KMS-11 (cell line): ENCODE measurements around the gene TMEM245.
A peak's percentile ranks its signal among the peaks of the same experiment; 100 is the strongest.

Experiments
- H2AFZ ChIP-seq: fragments of 200-600 bp; sonication (generic); 2 replicates; pipeline ENCODE4 v1.6.1; 2016; ENCODE audit warnings: antibody characterized with exemption, mixed run types, low read depth
- H3K27ac ChIP-seq: fragments of 200-600 bp; sonication (generic); 2 replicates; pipeline ENCODE4 v1.6.1; 2016; ENCODE audit warnings: mild to moderate bottlenecking, mixed run types
- H3K27me3 ChIP-seq: fragments of 200-600 bp; sonication (generic); 2 replicates; pipeline ENCODE4 v1.6.1; 2017; ENCODE audit warnings: mild to moderate bottlenecking, low read depth, mixed run types, moderate library complexity; ENCODE audit not compliant: insufficient read depth
- H3K36me3 ChIP-seq: fragments of 200-600 bp; sonication (generic); 2 replicates; pipeline ENCODE4 v1.6.1; 2017; ENCODE audit warnings: mild to moderate bottlenecking, mixed run types; ENCODE audit not compliant: insufficient read depth
- H3K4me1 ChIP-seq: fragments of 200-600 bp; sonication (generic); 2 replicates; pipeline ENCODE4 v1.6.1; 2016; ENCODE audit warnings: mild to moderate bottlenecking, low read depth, mixed run types; ENCODE audit not compliant: poor library complexity, severe bottlenecking
- H3K4me2 ChIP-seq: fragments of 200-600 bp; sonication (generic); 2 replicates; pipeline ENCODE4 v1.7.0; 2016; ENCODE audit warnings: mild to moderate bottlenecking, mixed run types
- H3K4me3 ChIP-seq: fragments of 200-600 bp; sonication (generic); IDR thresholded peaks from 2 replicates; pipeline ENCODE4 v1.6.1; 2017; ENCODE audit warnings: low read depth, low read length, mixed read lengths; ENCODE audit not compliant: insufficient read depth
- H3K79me2 ChIP-seq: fragments of 200-600 bp; sonication (generic); 2 replicates; pipeline ENCODE4 v1.6.1; 2016; ENCODE audit warnings: low read depth, mixed run types; ENCODE audit not compliant: insufficient read depth
- H3K9ac ChIP-seq: fragments of 200-600 bp; sonication (generic); 2 replicates; pipeline ENCODE4 v1.6.1; 2016; ENCODE audit warnings: mild to moderate bottlenecking, mixed run types
- H4K20me1 ChIP-seq: fragments of 200-600 bp; sonication (generic); 2 replicates; pipeline ENCODE4 v1.6.1; 2016; ENCODE audit warnings: mild to moderate bottlenecking, mixed run types; ENCODE audit not compliant: insufficient read depth
- CTCF ChIP-seq: fragments of 200-600 bp; sonication (generic); conservative IDR thresholded peaks from 2 replicates; pipeline ENCODE4 v1.6.1; 2017; ENCODE audit warnings: low read depth, mild to moderate bottlenecking, antibody characterized with exemption, low read length, moderate library complexity, mixed read lengths

Gene TMEM245

GRCh38 chr9:109124121-109124520, 4.4 kb upstream of the TMEM245 start:
- H3K9ac ChIP-seq, result no peak overlapping the region
- no peaks in the 10 kb centered on the region for H3K27me3 ChIP-seq
- H2AFZ ChIP-seq, result peak overlapping the region; percentile 51
- H3K4me1 ChIP-seq, result peaks cover 32% of the 10 kb centered on the region
- H3K4me3 ChIP-seq, result no peak overlapping the region
- H4K20me1 ChIP-seq, result no peaks in the 10 kb centered on the region
- no peaks in the 10 kb centered on the region for H3K36me3 ChIP-seq
- H3K27ac ChIP-seq, result no peak overlapping the region; the same call in 1 of the 2 replicates
- peak overlapping the region; percentile 84; the same call in 1 of the 2 replicates for H3K4me2 ChIP-seq
- TF ChIP-seq CTCF, result no peak
- peaks cover 2% of the 10 kb centered on the region for H3K79me2 ChIP-seq

- H3K9ac ChIP-seq, result peak overlapping the region; percentile 48; the same call in 1 of the 2 replicates
- peaks cover 38% of the 10 kb centered on the region for H3K4me1 ChIP-seq
- H2AFZ ChIP-seq, result peak overlapping the region; percentile 51
- TF ChIP-seq CTCF, result no peak
- H3K4me2 ChIP-seq, result peak overlapping the region; percentile 84
- H4K20me1 ChIP-seq, result no peaks in the 10 kb centered on the region
- no peaks in the 10 kb centered on the region for H3K36me3 ChIP-seq
- H3K4me3 ChIP-seq, result no peak overlapping the region
- peak overlapping the region; percentile 76 for H3K27ac ChIP-seq
- peaks cover 13% of the 10 kb centered on the region for H3K79me2 ChIP-seq
- H3K27me3 ChIP-seq, result no peaks in the 10 kb centered on the region
These were observed 3.2 kb upstream of the TMEM245 start for GRCh38 chr9:109122726-109123621.

- Histone ChIP-seq H3K36me3 (no peaks in the 10 kb centered on the region), H3K79me2 (peaks cover 30% of the 10 kb centered on the region), H3K27me3 (no peaks in the 10 kb centered on the region), H3K4me1 (peaks cover 52% of the 10 kb centered on the region), H3K9ac (no peak overlapping the region), H2AFZ (no peak overlapping the region), H4K20me1 (peaks cover 7% of the 10 kb centered on the region), H3K4me2 (no peak overlapping the region), H3K4me3 (no peak overlapping the region), H3K27ac (no peak overlapping the region)
- TF ChIP-seq CTCF, result no peak
These were observed 1.6 kb upstream of the TMEM245 start for GRCh38 chr9:109121232-109121796.

- Histone ChIP-seq H3K79me2 (peaks cover 37% of the 10 kb centered on the region), H3K9ac (peak overlapping the region; percentile 34; the same call in 1 of the 2 replicates), H3K4me1 (peaks cover 63% of the 10 kb centered on the region), H3K4me3 (no peak overlapping the region), H4K20me1 (peaks cover 7% of the 10 kb centered on the region), H3K36me3 (no peaks in the 10 kb centered on the region), H3K27ac (peak overlapping the region; percentile 6; the same call in 1 of the 2 replicates), H3K4me2 (peak overlapping the region; percentile 81), H3K27me3 (no peaks in the 10 kb centered on the region), H2AFZ (peak overlapping the region; percentile 87)
- no peak for TF ChIP-seq CTCF
These were observed 550 bp upstream of the TMEM245 start for GRCh38 chr9:109120204-109120789.
